HepG2 (cell line): ENCODE measurements around the gene GPC6. TPM values are rescaled to one million over a fixed set of nuclear protein-coding genes. Genes with fewer than 3 reads are reported as not detected.
A peak's percentile ranks its signal among the peaks of the same experiment; 100 is the strongest.

Source experiments
- ATAC-seq: fragments of 200-7000 bp; cut with Tn5 transposase; 3 replicates; pipeline ENCODE4 v1.9.1; 2020; ENCODE audit warnings: mild to moderate bottlenecking, moderate library complexity
- BruUV-seq: library from RNA; stranded (reverse); fragments of 400-500 nt; replicated peaks from 2 replicates; lab custom pipeline; 2021; lab: Mats Ljungman, UMichigan
- CTCF ChIA-PET: fragments of 300-600 bp; formaldehyde crosslinking; extraction: SDS; loops from one replicate; lab custom pipeline; 2021; ENCODE audit warnings: low total read pairs, inconsistent platforms, low intra/inter-chr PET ratio; lab: Yijun Ruan, JAX
- POLR2A ChIA-PET: fragments of 350-600 bp; sonication (Branson Sonifier 250); formaldehyde crosslinking; loops from one replicate; lab custom pipeline; 2020; ENCODE audit warnings: antibody characterized with exemption, inconsistent platforms; lab: Yijun Ruan, JAX
- DNase-seq: peaks from one replicate; pipeline ENCODE4 v3.0.0-alpha.2; 2015; ENCODE audit warnings: low spot score
- FAIRE-seq: peaks from 3 replicates; lab custom pipeline; 2011; peaks lifted over from hg19 to GRCh38; lab: Jason Lieb, UNC
- H2AFZ ChIP-seq: one replicate; pipeline ENCODE4 v1.6.1; 2011; ENCODE audit warnings: low read length, inconsistent platforms
- H3K27ac ChIP-seq: fragments of 300-600 bp; 3 replicates; pipeline ENCODE4 v1.8.0; 2011; ENCODE audit warnings: mixed run types, mild to moderate bottlenecking, mixed read lengths, low read length, inconsistent platforms; ENCODE audit not compliant: insufficient read depth; ENCODE audit errors: extremely low read length
- H3K27me3 ChIP-seq, 2 experiments: fragments of 200-600 bp in 1 of 2; 2 replicates in 1 of 2; 3 replicates in 1 of 2; pipeline versions ENCODE4 v1.6.0 to v1.8.0; 2011; ENCODE audit warnings: low read length in 2 of 2, mild to moderate bottlenecking in 2 of 2, moderate library complexity in 2 of 2, inconsistent platforms in 1 of 2; ENCODE audit not compliant: insufficient read depth in 2 of 2, control insufficient read depth in 1 of 2
- H3K36me3 ChIP-seq, 2 experiments: fragments of 200-600 bp in 1 of 2; replicated peaks in 1 of 2; 2 replicates in 1 of 2; 3 replicates in 1 of 2; pipeline versions ENCODE4 v1.5.1 to v1.8.0; 2011; ENCODE audit warnings: low read length in 2 of 2, inconsistent platforms in 1 of 2; ENCODE audit not compliant: insufficient read depth in 2 of 2, control insufficient read depth in 1 of 2
- H3K4me1 ChIP-seq: 2 replicates; pipeline ENCODE4 v1.5.1; 2012; ENCODE audit warnings: low read length, inconsistent platforms; ENCODE audit not compliant: insufficient read depth
- H3K4me2 ChIP-seq: 2 replicates; pipeline ENCODE4 v1.6.0; 2011; ENCODE audit warnings: low read depth, low read length, inconsistent platforms
- H3K4me3 ChIP-seq, 3 experiments: fragments of 200-600 bp in 1 of 3; sonication (generic), shearing (Covaris generic) in 1 of 3; replicated peaks in 1 of 3; 2 replicates each; pipeline ENCODE4 v1.5.1; 2011 to 2016; ENCODE audit warnings: low read length in 3 of 3, inconsistent platforms in 2 of 3, low read depth in 2 of 3, mild to moderate bottlenecking in 2 of 3, control low read depth in 1 of 3, mixed read lengths in 1 of 3; ENCODE audit not compliant: insufficient read depth in 1 of 3
- H3K79me2 ChIP-seq: one replicate; pipeline ENCODE4 v1.6.1; 2011; ENCODE audit warnings: low read length, inconsistent platforms; ENCODE audit not compliant: insufficient read depth
- H3K9ac ChIP-seq: 2 replicates; pipeline ENCODE4 v1.6.0; 2011; ENCODE audit warnings: mild to moderate bottlenecking, low read depth, low read length, inconsistent platforms; ENCODE audit not compliant: insufficient read depth
- H3K9me3 ChIP-seq: 2 replicates; pipeline ENCODE4 v1.5.1; 2012; ENCODE audit warnings: mild to moderate bottlenecking, low read length
- H4K20me1 ChIP-seq: 2 replicates; pipeline ENCODE4 v1.6.0; 2011; ENCODE audit warnings: inconsistent platforms, mild to moderate bottlenecking, low read length, moderate library complexity; ENCODE audit not compliant: insufficient read depth
- ATF4 ChIP-seq, 2 experiments: fragments of 450-650 bp in 1 of 2; sonication (generic) in 1 of 2; formaldehyde crosslinking; IDR thresholded peaks; 2 replicates each; pipeline versions ENCODE4 v1.5.0 to v1.8.0; 2020 to 2022; ENCODE audit warnings: mild to moderate bottlenecking in 1 of 2, missing genetic modification reagents in 1 of 2
- CAMTA2 ChIP-seq: sonication (generic); formaldehyde crosslinking; IDR thresholded peaks from 2 replicates; pipeline ENCODE4 v1.4.0; 2020; ENCODE audit warnings: mild to moderate bottlenecking, missing genetic modification reagents, borderline replicate concordance
- HNF4A ChIP-seq: sonication (generic); formaldehyde crosslinking; IDR thresholded peaks from 2 replicates; pipeline ENCODE4 v1.4.0; 2020; ENCODE audit warnings: missing genetic modification reagents
- MAFF ChIP-seq: IDR thresholded peaks from 2 replicates; pipeline ENCODE4 v1.6.1; 2011; ENCODE audit warnings: low read depth, low read length, improper control_type of control experiment
- NKX3-1 ChIP-seq: sonication (generic); formaldehyde crosslinking; IDR thresholded peaks from 2 replicates; pipeline ENCODE4 v1.5.0; 2020; ENCODE audit warnings: missing genetic modification reagents
- NR2F2 ChIP-seq: IDR thresholded peaks from 2 replicates; pipeline ENCODE4 v1.6.1; 2012; ENCODE audit warnings: low read depth, inconsistent platforms, borderline replicate concordance
- PCBP1 ChIP-seq: fragments of 200-400 bp; formaldehyde crosslinking; IDR thresholded peaks from 2 replicates; pipeline ENCODE4 v1.6.1; 2017; ENCODE audit warnings: mild to moderate bottlenecking, low read depth, low read length, borderline replicate concordance
- SPEN ChIP-seq: sonication (generic); formaldehyde crosslinking; IDR thresholded peaks from 2 replicates; pipeline ENCODE4 v1.5.1; 2020; ENCODE audit warnings: low read depth, mild to moderate bottlenecking, missing genetic modification reagents
- TP53 ChIP-seq: sonication (generic); formaldehyde crosslinking; conservative IDR thresholded peaks from 2 replicates; pipeline ENCODE4 v1.4.0; 2020; ENCODE audit warnings: missing genetic modification reagents
- ZHX2 ChIP-seq, 2 experiments: sonication (generic) in 1 of 2; formaldehyde crosslinking in 1 of 2; IDR thresholded peaks; 2 replicates each; pipeline versions ENCODE4 v1.6.1 to v1.9.0; 2014 to 2022; ENCODE audit warnings: antibody characterized with exemption in 1 of 2, borderline replicate concordance in 1 of 2, inconsistent platforms in 1 of 2, low read depth in 1 of 2, missing genetic modification reagents in 1 of 2
- ZNF160 ChIP-seq: sonication (generic); formaldehyde crosslinking; IDR thresholded peaks from 2 replicates; pipeline ENCODE4 v1.8.0; 2022; ENCODE audit warnings: mild to moderate bottlenecking, inconsistent platforms, missing genetic modification reagents
- ZNF224 ChIP-seq: sonication (generic); formaldehyde crosslinking; IDR thresholded peaks from 2 replicates; pipeline ENCODE4 v1.5.0; 2020; ENCODE audit warnings: mild to moderate bottlenecking, missing genetic modification reagents
- ZNF335 ChIP-seq: sonication (generic); formaldehyde crosslinking; IDR thresholded peaks from 2 replicates; pipeline ENCODE4 v1.4.0; 2020; ENCODE audit warnings: missing genetic modification reagents
- ZNF564 ChIP-seq: sonication (generic); formaldehyde crosslinking; IDR thresholded peaks from 2 replicates; pipeline ENCODE4 v1.8.1; 2023; ENCODE audit warnings: mild to moderate bottlenecking, missing genetic modification reagents
- ZNF879 ChIP-seq: sonication (generic); formaldehyde crosslinking; IDR thresholded peaks from 2 replicates; pipeline ENCODE4 v1.8.1; 2023; ENCODE audit warnings: missing genetic modification reagents
- ZSCAN31 ChIP-seq: sonication (generic); formaldehyde crosslinking; IDR thresholded peaks from 2 replicates; pipeline ENCODE4 v1.5.0; 2020; ENCODE audit warnings: low read depth, mild to moderate bottlenecking, missing genetic modification reagents
- WGBS: methylation state at CpG from one replicate; pipeline ENCODE4 v1.1.6; 2017; ENCODE audit warnings: low lambda C conversion rate; 5-methylcytosine and 5-hydroxymethylcytosine counted together
- in situ Hi-C: cut with HindIII; loops from 2 replicates; pipeline ENCODE4 v1.10.0; 2017; ENCODE audit warnings: low pct_unique_long_range_greater_than_20kb; ENCODE audit not compliant: extremely low pct_ligation_motif_present
- intact Hi-C: fragments of 100-400 bp; cut with micrococcal nuclease; formaldehyde crosslinking; loops from one replicate; pipeline ENCODE4 v1.10.0; 2022; ENCODE audit not compliant: unreplicated experiment
- polyA plus RNA-seq, 8 experiments: library from polyadenylated mRNA; depleted of rRNA in 3 of 8; stranded (reverse) in 7 of 8; unstranded in 1 of 8; fragments of >200 nt; fragmentation: Illumina TruSeq in 4 of 8; extraction: Trizol in 4 of 8; gene quantifications; 2 replicates each; pipeline versions ENCODE4 v1.2.1 to v1.2.3, GENCODE V29; 2011 to 2016; ENCODE audit warnings: low read depth in 4 of 8, missing spikeins in 1 of 8, mixed read lengths in 1 of 8; ENCODE audit not compliant: insufficient read depth in 1 of 8
- total RNA-seq, 5 experiments: library from RNA; depleted of rRNA; stranded (reverse); fragments of >200 nt; fragmentation: Illumina TruSeq; extraction: Trizol; gene quantifications; 2 replicates each; pipeline ENCODE4 v1.2.3, GENCODE V29; 2016; ENCODE audit warnings: low read depth in 1 of 5
- TF ChIP-seq, protein P1 (sequence below): sonication (generic); formaldehyde crosslinking; IDR thresholded peaks from 2 replicates; pipeline ENCODE4 v1.4.0; 2020; ENCODE audit warnings: mild to moderate bottlenecking, missing genetic modification reagents
- TF ChIP-seq, protein P2 (sequence below): sonication (generic); IDR thresholded peaks from 2 replicates; pipeline ENCODE4 v1.6.1; 2016; ENCODE audit warnings: low read depth, borderline replicate concordance

The GPC6 gene
- total and polyA plus RNA-seq, 2 of the 13 experiments (the other 11 are each of a cell fraction or from before 2014, with no cell fraction given), result 24.5 to 33.9 TPM

GRCh38 chr13:93878675-93879074, 652.1 kb downstream of the GPC6 start:
- FAIRE-seq (no peak), DNase-seq (no peak), ATAC-seq (no peak)
- POLR2A ChIA-PET, result no interaction called here
- in situ Hi-C loops (no loop called here), intact Hi-C loops (no loop called here)
- H3K4me3 ChIP-seq, result no peak overlapping the region
- peaks cover 9% of the 10 kb centered on the region; the same call in 1 of the 2 replicates for H3K9me3 ChIP-seq
- CTCF ChIA-PET, result no interaction called here
- H2AFZ ChIP-seq, result no peak overlapping the region
- no peaks in the 10 kb centered on the region for H3K79me2 ChIP-seq
- H3K4me2 ChIP-seq, result no peak overlapping the region
- H3K9ac ChIP-seq, result no peak overlapping the region
- BruUV-seq, result no TSS peak
- 72% methylated on average over 2 of the region's 2 CpGs for WGBS
- H3K27ac ChIP-seq, result no peak overlapping the region
- H3K4me1 ChIP-seq, result no peaks in the 10 kb centered on the region
- no peaks in the 10 kb centered on the region for H3K27me3 ChIP-seq
- no peaks in the 10 kb centered on the region for H4K20me1 ChIP-seq
- H3K36me3 ChIP-seq, result no peaks in the 10 kb centered on the region
- TF ChIP-seq PCBP1, result no peak
- no peak for TF ChIP-seq ZNF879 (CRISPR knock-in tag)
- TF ChIP-seq NKX3-1 (CRISPR knock-in tag), result no peak
- TF ChIP-seq SPEN (CRISPR knock-in tag), result no peak
- no peak for TF ChIP-seq NR2F2
- no peak for TF ChIP-seq ZHX2 (IDR thresholded peaks at IDR 0.05; ENCODE audit: low read depth)
- no peak for TF ChIP-seq ZHX2 (CRISPR knock-in tag; IDR thresholded peaks at IDR 0.05; ENCODE audit: borderline replicate concordance)
- TF ChIP-seq MAFF, result peak; percentile 64
- TF ChIP-seq ZNF335, result no peak
- TF ChIP-seq ZNF564 (CRISPR knock-in tag), result peak; percentile 82; the same call in 1 of the 2 replicates
- no peak for TF ChIP-seq TP53 (CRISPR knock-in tag)
- no peak for TF ChIP-seq CAMTA2 (CRISPR knock-in tag)
- no peak for TF ChIP-seq ZNF160 (CRISPR knock-in tag)
- TF ChIP-seq ZSCAN31 (CRISPR knock-in tag), result no peak
- TF ChIP-seq, protein P1, sequence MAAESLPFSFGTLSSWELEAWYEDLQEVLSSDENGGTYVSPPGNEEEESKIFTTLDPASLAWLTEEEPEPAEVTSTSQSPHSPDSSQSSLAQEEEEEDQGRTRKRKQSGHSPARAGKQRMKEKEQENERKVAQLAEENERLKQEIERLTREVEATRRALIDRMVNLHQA, result no peak
- no peak for TF ChIP-seq ZNF224
- no peak for TF ChIP-seq HNF4A (CRISPR knock-in tag)
- TF ChIP-seq, protein P2, sequence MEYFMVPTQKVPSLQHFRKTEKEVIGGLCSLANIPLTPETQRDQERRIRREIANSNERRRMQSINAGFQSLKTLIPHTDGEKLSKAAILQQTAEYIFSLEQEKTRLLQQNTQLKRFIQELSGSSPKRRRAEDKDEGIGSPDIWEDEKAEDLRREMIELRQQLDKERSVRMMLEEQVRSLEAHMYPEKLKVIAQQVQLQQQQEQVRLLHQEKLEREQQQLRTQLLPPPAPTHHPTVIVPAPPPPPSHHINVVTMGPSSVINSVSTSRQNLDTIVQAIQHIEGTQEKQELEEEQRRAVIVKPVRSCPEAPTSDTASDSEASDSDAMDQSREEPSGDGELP, result no peak
- no peak for TF ChIP-seq ATF4 (CRISPR knock-in tag; IDR thresholded peaks at IDR 0.05)
